CD4-positive, alpha-beta T cell treated with Interleukin-10 for 1 hour (primary cell): ENCODE data around the gene RIPOR1.

Source experiments
- DNase-seq: peaks from one replicate; pipeline ENCODE4 v3.0.0-alpha.2; 2020

The RIPOR1 gene

DNA sequence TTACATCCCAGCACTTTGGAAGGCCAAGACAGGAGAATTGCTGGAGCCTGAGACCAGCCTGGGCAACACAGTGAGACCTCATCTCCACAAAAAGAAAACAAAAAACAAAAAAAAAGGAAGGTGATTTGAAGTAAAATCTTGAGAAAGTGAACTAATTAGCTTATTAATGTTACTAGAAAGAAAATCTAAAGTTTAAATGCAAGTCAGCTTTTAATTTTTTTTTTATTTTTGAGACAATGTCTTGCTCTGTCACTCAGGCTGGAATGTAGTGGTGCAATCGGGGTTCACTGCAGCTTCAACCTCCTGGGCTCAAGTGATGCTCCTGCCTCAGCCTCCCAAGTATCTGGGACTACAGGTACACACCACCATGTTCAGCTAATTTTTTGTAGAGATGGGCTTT is 30.2 kb downstream of the RIPOR1 start:
- no peak for DNase-seq

DNA sequence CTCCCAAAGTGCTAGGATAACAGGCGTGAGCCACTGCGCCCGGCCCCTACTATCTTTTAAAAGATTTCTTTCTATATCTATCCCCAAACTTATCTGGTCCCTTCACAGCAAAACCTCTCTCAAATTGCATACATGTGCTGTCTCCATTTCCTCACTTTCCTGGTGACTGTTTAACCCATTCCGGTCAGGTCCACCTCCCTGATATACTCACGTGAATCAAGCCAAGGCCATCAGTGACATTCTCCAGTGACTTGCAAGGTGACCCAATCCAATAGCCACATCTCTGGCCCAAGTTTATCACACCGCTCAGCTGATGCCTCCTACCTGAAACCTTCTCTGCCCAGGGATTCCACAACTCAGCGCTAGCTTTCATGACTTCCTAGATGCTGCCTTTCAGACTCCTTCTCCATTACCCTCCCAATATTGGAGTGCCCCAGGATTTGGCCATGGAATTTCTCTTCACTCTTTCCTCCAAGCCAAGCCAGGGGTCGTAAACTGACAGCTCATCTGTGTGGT is 32.3 kb downstream of the RIPOR1 start:
- no peak for DNase-seq

DNA sequence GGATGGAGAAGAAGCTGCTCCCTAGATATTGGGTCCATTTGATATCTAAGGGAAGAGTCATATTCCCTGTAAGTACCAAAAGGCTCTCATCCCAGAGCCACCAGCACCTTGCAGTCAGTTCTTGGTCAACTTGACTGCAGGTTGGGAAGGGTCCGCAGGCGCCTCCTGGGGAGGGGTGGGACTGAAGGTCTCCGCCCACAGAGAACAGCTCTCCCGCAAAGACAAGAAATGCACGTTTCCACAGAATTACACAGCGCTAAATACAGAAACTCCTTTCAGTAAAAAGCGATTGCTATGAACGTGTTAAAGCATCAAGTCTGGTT is 32.8 kb downstream of the RIPOR1 start:
- no peak for DNase-seq

DNA sequence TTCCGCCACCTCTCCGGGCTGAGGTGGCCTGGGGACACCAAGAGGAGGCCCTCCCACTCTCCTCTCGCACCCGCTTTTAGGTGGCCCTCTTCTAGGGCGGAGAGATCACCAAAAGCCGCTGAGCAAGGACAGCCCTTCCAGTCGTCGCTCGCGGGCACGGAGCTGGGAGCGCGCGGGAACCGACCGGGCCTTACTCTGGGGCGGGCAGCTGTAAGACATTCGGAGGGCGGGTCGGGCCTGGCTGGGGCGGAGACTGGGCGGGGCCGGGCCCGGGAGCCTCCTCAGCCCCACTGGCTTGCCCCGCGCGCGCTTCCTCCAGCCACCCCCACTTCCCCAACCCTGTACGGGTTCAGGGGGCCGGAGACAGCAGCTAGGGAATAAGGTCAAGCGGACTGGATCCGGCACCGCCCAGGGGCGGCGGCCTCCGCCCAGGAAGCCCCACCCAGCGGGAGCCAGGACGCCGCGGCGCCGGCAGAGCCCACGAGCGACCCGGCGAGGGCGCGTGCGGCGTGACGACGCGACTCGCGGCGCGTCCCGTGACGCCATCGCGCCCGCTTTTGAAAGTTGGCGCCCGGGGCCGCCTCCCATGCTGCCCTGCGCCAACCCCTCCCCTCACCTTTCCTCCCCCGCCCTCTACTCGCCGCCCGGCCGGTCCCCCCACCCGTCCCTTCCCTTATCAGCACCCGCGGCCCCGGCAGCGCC is 33.3 kb downstream of the RIPOR1 start:
- peak; percentile 97 for DNase-seq

DNA sequence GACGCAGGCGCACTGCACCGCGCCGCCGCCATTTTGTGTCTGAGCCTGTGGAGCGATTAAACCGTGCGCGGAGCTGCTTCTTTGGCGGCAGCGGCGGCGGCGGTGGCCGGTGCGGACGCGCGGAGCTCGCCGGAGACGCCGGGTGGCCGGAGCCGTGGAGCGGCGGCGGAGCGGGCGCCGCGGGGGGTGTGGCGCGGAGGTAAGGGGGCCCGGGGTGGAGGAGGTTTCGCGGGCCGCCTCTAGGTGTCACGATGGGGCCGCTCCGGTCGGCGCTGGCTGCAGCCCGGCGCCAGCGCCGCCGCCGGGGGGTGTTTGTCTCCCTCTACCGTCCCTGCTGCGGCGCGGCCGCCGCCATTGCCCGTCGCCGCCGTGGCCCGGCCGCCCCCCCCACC is 33.9 kb downstream of the RIPOR1 start, which contains the start of gene CTCF:
Gene CTCF (plus strand): TSS at position 1 of the 392 bp plus-strand sequence. CDS start 48,307 bp downstream, outside the sequence.
- DNase-seq = peak; percentile 89

DNA sequence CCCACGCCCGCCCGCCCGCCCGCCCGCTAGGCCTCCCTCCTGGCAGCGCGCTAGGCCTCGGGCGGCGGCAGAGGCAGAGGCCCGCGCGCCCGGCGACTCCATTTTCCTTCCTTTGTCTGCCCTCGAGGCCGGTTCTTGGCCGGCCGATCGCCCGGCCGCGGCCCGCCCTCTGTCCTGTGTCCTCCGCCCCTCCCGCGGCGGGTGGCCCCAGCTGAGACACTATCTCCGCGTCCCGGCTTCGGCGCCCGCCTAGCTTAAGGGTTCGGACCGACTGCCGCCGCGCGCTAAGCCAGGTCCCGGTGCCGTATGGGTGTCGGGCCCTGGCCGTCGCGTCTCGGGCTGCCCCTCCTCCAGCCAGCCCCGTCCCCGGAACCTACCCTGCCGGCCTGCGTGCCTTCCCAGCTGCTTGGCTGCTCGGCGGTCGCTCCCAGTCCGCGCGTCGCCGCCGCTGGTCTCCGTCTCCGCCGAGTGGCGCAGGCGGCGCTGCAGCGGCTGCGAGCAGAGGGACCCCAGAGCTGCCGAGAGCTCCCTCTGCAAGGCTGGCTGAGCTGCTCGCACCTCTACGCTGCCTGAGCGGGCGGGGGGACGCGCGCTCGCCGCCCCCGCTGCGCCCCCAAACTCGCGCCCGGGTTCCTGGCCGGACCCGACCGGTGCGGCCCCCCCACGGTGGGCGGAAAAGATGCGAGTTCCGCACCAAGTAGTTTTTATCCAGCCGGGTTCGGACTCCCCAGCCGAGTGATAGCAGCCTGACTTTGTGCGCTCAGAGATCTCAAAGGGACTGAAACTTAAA is 34.5 kb downstream of the RIPOR1 start:
- peak; percentile 65 for DNase-seq

DNA sequence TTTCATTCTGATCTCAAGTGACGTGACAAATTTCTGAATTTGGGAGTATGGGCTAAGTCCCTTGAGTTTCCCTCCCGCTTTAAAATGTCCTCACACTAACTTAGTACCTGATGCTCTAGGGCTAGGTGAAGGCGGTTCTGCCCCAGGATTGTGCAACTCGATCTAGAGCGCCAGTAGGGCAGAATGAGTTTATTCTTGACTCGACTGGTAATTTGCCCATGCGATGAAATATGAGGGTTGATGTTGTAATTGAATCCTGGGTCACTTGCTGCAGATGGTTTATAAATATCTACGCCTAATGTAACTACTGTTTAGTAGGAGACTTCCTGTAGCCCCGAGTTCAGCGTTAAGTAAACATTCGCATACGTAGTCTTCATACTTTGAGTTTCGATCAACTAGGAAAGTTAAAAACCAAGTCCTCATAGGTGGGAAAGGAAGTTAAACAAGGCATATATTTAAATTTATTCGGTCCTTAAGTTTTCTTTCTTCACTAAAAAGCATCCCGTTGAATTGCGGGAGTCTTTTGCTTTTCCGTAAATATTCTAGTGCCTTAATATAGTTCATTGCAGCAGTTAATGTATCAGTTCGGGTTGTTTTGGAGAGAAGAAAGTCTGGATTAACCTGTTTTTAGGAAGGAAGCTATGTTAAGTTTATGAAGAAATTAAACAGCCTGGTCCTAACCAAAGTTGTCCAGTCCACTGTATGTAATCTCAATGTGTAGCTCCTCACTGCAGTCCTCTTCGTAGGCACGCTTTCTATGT is 35.3 kb downstream of the RIPOR1 start:
- peak; percentile 47 for DNase-seq

DNA sequence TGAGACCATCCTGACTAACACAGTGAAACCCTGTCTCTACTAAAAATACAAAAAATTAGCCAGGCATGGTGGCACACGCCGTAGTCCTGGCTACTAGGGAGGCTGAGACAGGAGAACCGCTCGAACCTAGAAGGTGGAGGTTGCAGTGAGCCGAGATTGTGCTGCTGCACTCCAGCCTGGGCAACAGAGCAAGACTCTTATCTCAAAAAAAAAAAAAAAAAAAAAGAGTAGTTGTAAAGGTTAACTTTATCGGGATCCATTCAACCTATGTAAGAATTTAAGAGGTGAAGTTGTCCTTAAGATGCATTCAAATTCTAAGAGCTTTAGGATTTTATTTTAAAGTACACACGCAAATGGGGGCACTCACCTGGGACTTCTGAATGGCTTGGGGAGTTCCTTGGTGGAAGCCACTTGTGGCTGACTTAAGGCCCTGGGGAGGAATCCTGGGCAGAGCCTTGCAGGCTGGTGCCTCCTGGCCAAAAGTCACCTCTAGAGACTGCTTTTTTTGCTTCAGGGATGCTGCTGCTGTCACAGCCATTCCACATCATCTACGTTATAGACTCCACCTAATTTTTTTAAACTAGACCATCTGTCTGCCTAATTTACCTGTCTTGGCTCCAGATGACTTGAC is 37.0 kb downstream of the RIPOR1 start:
- no peak for DNase-seq

DNA sequence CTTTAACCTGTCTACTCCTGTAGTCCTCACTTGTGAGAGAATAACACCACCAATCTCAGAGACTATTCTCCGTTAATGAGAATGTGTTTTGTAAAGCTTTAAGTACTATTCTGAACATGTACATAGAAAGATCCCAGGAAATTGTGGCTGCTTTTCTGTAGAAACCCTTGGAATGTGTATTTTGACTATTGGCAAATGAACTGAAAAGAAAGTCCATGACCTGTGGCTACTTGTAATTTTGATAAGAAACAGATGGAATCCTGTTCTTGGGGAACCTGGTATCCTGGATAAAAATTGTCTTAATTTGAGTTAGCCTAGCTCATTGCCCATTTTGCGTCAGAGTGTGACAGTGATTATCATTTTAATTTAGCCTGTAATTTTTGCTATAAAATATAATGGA is 42.8 kb downstream of the RIPOR1 start:
- no peak for DNase-seq

DNA sequence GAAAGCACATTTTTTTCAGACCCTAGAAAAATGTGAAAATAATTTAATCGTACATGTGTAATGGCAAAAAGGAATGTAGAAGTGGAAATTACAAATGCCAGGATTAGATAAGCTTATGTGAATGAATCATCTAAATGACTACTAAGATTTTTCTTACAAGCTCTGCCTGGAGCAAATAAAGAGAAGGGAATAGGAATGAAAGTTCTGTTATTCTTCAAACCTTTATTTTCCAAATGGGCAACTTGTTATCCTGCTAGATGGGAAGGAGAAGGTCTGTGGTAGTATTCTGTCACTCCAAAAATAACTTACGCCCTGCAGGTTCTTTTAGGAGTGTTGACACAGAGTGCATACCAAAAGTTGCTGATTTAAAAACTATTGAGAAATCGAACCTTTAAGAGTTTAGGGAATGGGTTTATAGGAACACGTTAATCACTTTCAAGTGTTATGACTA is 43.4 kb downstream of the RIPOR1 start:
- no peak for DNase-seq

DNA sequence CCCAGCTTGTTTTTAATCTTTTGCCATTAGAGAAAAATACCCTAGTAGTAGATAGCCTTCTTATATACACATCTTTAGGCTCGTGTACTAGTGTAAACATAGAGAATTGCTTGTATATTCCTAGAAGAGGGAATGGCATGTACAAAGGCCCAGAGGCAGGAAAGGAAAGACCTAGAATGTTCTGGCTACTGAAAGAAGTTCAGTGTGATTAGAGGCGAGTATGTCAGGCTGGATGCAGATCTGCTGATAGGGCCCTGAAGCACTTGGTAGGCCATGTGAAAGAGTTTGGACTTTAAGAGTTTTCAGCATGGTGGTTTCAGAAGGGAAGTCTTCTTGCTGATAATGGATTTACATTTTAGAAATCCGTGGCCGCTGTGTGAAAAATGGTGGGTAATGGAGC is 51.1 kb downstream of the RIPOR1 start:
- DNase-seq = no peak

DNA sequence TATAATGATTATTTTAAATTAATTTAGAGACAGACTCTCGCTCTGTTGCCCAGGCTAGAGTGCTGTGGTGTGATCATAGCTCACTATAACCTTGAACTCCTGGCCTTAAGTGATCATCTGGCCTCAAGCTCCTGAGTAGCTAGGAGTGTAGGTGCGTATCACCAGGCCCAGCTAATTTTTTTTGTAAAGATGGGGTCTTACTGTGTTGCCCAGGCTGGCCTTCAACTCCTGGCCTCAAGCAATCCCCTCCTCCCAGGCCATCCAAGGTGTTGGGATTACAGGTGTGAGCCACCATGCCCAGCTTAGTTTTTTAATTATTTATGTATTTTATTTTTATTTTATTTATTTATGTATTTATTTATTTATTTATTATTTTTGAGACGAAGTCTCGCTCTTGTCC is 51.6 kb downstream of the RIPOR1 start:
- DNase-seq = no peak

DNA sequence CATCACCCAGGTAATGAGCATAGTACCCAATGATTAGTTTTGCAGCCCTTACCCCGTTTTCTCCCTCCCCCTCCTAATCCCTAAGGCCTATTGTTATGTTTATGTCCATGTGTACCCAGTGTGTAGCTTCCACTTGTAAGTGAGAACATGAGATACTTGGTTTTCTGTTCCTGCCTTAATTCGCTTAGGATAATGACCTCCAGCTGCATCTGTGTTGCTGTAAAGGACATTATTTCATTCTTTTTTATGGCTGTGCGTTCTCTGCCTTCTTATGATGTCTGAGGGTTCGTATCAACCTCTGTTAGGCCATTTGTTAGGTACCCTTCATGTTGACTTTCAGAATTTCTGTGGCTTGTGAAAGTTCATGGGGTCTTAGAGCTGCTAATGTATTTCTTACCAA is 64.7 kb downstream of the RIPOR1 start:
- DNase-seq = no peak

DNA sequence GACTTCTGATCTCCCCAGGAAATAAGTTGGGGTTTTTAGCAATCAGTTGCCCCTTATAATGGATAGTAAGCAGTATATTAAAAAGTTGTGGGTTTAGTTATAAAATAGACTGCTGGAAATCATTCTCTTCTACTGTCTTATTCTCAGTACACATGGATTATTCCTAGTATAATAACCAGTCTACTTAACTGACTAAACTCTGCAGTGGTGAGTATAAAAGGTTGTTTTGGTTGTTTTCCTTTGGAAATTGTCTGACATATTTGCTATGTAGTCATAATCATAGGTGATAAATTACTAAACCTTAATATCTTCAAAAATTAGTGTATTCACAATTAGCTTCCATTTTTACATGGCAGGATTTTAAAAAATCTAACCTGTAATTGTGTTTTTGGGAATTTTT is 65.1 kb downstream of the RIPOR1 start:
- DNase-seq = no peak

DNA sequence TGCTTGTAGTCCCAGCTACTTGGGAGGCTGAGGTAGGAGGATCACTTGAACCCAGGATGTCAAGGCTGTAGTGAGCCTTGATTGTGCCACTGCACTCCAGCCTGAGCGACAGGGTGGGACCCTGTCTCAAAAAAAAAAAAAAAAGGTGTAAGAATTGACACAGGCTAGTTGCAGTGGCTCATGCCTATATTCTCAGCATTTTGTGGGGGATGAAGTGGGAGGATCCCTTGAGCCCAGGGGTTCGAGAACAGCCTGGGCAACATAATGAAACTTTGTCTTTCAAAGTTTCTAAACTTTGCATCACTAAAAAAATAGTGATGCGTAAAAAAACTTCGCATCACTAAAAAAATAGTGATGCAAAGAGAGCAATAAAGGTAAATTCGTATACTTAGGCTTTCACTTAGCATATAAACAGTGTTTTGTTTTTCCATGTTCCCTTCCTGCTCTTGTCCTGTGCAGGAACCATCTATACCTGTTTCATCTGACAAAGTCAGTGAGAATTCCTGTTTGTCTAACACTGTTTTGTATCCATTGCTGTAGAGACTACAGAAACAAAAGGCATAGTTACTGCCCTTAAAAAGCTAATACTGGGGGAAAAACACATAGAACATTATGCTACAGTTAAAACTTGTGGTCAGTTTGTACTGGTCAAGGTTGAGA is 65.8 kb downstream of the RIPOR1 start:
- DNase-seq = no peak

DNA sequence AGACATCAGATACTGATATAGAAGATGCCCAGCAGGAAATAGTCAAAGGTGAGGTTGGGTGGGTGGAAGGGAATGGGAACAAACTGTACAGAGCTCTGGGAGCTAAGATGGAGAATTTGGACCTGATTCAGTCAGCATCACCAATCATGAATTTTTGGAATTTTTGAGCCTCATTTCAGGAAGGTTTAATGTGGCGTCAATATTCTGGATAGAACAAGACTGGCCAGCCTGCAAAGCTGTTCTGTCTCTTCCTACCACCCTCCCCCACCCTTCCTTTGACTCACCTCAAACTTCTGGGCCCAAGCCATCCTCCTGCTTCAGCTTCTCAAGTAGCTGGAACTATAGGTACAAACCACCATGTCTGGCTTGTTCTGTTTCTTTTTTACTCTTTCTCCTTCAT is 66.3 kb downstream of the RIPOR1 start:
- no peak for DNase-seq
